H1 (cell line): ENCODE results near the gene ZCCHC17. TPM values are rescaled to one million over a fixed set of nuclear protein-coding genes. Genes with fewer than 3 reads are reported as not detected.

Experiments used
- BACH1 ChIP-seq: IDR thresholded peaks from 2 replicates; pipeline ENCODE4 v1.6.1; 2012; ENCODE audit warnings: low read length, improper control_type of control experiment
- SIRT6 ChIP-seq: IDR thresholded peaks from one replicate; pipeline ENCODE4 v1.7.1; 2012; ENCODE audit warnings: low read length, inconsistent platforms
- polyA plus RNA-seq, 7 experiments: library from polyadenylated mRNA; depleted of rRNA in 3 of 7; stranded (reverse) in 5 of 7; unstranded in 2 of 7; fragments of >200 nt in 5 of 7; fragments of 200-250 nt in 2 of 7; gene quantifications; 1 replicate in 5 of 7; 2 replicates in 1 of 7; 4 replicates in 1 of 7; pipeline versions ENCODE4 v1.2.1 to v1.2.3, GENCODE V29; 2011 to 2013; ENCODE audit warnings: missing spikeins in 2 of 7, mixed read lengths in 2 of 7
- total RNA-seq: library from RNA; stranded (reverse); fragmentation: NEBNext Ultra II Directional; extraction: Animal tissue kit (Norgen Biotek cat#: 25700); gene quantifications from 2 replicates; pipeline ENCODE4 v1.2.1, GENCODE V29; 2021
- TF ChIP-seq, protein P1 (sequence below): fragments of 300-600 bp; sonication (generic); IDR thresholded peaks from 2 replicates; pipeline ENCODE4 v1.7.1; 2012; ENCODE audit warnings: low read length, moderate library complexity, mild to moderate bottlenecking, inconsistent platforms; ENCODE audit not compliant: insufficient replicate concordance

ZCCHC17 gene
- total and polyA plus RNA-seq, 2 of the 8 experiments (the other 6 are each of a cell fraction or from before 2014, with no cell fraction given) = 51.6 to 59.3 TPM

DNA sequence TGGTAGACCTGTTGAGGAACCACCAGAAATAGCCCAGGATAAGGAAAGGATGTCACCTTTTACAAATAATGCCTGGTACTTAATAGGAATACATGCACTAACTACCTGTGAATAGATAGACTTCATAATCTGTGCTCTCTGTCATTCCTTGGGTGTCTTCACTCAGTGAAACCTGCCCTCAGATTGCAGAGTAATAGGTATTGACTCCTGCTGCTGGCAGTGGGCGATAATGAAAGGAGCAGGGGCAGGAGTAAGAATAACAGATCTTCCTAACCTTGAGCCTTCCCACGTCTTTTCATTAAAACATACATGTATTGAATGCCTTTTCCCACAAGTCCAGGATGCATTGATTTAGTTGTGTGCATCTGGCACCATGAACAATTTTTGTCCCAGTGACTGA lies 59.6 kb downstream of the ZCCHC17 start (continued):
- TF ChIP-seq, protein P1, sequence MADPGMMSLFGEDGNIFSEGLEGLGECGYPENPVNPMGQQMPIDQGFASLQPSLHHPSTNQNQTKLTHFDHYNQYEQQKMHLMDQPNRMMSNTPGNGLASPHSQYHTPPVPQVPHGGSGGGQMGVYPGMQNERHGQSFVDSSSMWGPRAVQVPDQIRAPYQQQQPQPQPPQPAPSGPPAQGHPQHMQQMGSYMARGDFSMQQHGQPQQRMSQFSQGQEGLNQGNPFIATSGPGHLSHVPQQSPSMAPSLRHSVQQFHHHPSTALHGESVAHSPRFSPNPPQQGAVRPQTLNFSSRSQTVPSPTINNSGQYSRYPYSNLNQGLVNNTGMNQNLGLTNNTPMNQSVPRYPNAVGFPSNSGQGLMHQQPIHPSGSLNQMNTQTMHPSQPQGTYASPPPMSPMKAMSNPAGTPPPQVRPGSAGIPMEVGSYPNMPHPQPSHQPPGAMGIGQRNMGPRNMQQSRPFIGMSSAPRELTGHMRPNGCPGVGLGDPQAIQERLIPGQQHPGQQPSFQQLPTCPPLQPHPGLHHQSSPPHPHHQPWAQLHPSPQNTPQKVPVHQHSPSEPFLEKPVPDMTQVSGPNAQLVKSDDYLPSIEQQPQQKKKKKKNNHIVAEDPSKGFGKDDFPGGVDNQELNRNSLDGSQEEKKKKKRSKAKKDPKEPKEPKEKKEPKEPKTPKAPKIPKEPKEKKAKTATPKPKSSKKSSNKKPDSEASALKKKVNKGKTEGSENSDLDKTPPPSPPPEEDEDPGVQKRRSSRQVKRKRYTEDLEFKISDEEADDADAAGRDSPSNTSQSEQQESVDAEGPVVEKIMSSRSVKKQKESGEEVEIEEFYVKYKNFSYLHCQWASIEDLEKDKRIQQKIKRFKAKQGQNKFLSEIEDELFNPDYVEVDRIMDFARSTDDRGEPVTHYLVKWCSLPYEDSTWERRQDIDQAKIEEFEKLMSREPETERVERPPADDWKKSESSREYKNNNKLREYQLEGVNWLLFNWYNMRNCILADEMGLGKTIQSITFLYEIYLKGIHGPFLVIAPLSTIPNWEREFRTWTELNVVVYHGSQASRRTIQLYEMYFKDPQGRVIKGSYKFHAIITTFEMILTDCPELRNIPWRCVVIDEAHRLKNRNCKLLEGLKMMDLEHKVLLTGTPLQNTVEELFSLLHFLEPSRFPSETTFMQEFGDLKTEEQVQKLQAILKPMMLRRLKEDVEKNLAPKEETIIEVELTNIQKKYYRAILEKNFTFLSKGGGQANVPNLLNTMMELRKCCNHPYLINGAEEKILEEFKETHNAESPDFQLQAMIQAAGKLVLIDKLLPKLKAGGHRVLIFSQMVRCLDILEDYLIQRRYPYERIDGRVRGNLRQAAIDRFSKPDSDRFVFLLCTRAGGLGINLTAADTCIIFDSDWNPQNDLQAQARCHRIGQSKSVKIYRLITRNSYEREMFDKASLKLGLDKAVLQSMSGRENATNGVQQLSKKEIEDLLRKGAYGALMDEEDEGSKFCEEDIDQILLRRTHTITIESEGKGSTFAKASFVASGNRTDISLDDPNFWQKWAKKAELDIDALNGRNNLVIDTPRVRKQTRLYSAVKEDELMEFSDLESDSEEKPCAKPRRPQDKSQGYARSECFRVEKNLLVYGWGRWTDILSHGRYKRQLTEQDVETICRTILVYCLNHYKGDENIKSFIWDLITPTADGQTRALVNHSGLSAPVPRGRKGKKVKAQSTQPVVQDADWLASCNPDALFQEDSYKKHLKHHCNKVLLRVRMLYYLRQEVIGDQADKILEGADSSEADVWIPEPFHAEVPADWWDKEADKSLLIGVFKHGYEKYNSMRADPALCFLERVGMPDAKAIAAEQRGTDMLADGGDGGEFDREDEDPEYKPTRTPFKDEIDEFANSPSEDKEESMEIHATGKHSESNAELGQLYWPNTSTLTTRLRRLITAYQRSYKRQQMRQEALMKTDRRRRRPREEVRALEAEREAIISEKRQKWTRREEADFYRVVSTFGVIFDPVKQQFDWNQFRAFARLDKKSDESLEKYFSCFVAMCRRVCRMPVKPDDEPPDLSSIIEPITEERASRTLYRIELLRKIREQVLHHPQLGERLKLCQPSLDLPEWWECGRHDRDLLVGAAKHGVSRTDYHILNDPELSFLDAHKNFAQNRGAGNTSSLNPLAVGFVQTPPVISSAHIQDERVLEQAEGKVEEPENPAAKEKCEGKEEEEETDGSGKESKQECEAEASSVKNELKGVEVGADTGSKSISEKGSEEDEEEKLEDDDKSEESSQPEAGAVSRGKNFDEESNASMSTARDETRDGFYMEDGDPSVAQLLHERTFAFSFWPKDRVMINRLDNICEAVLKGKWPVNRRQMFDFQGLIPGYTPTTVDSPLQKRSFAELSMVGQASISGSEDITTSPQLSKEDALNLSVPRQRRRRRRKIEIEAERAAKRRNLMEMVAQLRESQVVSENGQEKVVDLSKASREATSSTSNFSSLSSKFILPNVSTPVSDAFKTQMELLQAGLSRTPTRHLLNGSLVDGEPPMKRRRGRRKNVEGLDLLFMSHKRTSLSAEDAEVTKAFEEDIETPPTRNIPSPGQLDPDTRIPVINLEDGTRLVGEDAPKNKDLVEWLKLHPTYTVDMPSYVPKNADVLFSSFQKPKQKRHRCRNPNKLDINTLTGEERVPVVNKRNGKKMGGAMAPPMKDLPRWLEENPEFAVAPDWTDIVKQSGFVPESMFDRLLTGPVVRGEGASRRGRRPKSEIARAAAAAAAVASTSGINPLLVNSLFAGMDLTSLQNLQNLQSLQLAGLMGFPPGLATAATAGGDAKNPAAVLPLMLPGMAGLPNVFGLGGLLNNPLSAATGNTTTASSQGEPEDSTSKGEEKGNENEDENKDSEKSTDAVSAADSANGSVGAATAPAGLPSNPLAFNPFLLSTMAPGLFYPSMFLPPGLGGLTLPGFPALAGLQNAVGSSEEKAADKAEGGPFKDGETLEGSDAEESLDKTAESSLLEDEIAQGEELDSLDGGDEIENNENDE = no peak
- no peak for TF ChIP-seq SIRT6
- TF ChIP-seq BACH1 = no peak
